HCT116 (cell line): ENCODE results near the gene HERC2.

Experiments
- CTCF ChIP-seq, 3 experiments: fragments of 200-600 bp in 1 of 3; sonication (generic) in 1 of 3; IDR thresholded peaks in 2 of 3; conservative IDR thresholded peaks in 1 of 3; 2 replicates each; pipeline ENCODE4 v1.5.1; 2012 to 2017; ENCODE audit warnings: low read depth in 2 of 3, low read length in 2 of 3, antibody characterized with exemption in 1 of 3, borderline replicate concordance in 1 of 3, control low read depth in 1 of 3, mild to moderate bottlenecking in 1 of 3, mixed read lengths in 1 of 3, mixed run types in 1 of 3, moderate library complexity in 1 of 3; ENCODE audit not compliant: insufficient read depth in 1 of 3
- POLR2AphosphoS5 ChIP-seq: IDR thresholded peaks from 2 replicates; pipeline ENCODE4 v1.6.1; 2011; ENCODE audit warnings: mild to moderate bottlenecking, low read depth, low read length, moderate library complexity

GRCh38 chr15:28147801-28148200 lies 174.2 kb downstream of the HERC2 start:
- no peak for TF ChIP-seq POLR2AphosphoS5
- TF ChIP-seq CTCF (IDR thresholded peaks at IDR 0.05 in 2 of 3, conservative IDR thresholded peaks at IDR 0.05 in 1 of 3; ENCODE audit: borderline replicate concordance in 1 of 3, insufficient read depth in 1 of 3, low read depth in 2 of 3, low read length in 2 of 3), result no peak
